ENCODE data around the gene ISX. TPM values are rescaled to one million over a fixed set of nuclear protein-coding genes. Genes with fewer than 3 reads are reported as not detected.

Gene ISX
- total and polyA plus RNA-seq, 10 of the 15 experiments (the other 5 are each of a cell fraction or from before 2014, with no cell fraction given): 0.05 to 0.66 (median 0.25) TPM

DNA sequence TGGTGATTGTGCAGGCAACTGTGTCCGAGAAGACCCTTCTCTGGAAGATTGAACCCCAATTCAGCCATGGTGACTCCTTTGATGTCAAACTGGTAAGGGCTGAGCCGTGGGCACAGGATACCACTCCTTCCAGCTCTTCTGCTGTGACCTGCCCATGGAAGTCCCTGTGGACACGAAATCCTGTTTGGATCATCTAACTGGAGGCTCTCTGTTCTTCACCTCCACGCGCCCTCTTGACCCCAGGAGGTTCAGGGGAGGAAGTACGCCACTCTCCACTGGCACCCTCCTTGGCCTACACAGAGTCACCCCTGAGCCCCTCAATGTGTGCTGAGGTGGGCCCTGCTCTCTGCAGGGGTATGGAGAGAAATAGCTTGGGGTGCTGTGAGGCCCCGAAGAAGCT, 810 bp downstream of the ISX start (continued):
- TF ChIP-seq ZNF217 (IDR thresholded peaks at IDR 0.05): no peak
- TF ChIP-seq, protein P1, sequence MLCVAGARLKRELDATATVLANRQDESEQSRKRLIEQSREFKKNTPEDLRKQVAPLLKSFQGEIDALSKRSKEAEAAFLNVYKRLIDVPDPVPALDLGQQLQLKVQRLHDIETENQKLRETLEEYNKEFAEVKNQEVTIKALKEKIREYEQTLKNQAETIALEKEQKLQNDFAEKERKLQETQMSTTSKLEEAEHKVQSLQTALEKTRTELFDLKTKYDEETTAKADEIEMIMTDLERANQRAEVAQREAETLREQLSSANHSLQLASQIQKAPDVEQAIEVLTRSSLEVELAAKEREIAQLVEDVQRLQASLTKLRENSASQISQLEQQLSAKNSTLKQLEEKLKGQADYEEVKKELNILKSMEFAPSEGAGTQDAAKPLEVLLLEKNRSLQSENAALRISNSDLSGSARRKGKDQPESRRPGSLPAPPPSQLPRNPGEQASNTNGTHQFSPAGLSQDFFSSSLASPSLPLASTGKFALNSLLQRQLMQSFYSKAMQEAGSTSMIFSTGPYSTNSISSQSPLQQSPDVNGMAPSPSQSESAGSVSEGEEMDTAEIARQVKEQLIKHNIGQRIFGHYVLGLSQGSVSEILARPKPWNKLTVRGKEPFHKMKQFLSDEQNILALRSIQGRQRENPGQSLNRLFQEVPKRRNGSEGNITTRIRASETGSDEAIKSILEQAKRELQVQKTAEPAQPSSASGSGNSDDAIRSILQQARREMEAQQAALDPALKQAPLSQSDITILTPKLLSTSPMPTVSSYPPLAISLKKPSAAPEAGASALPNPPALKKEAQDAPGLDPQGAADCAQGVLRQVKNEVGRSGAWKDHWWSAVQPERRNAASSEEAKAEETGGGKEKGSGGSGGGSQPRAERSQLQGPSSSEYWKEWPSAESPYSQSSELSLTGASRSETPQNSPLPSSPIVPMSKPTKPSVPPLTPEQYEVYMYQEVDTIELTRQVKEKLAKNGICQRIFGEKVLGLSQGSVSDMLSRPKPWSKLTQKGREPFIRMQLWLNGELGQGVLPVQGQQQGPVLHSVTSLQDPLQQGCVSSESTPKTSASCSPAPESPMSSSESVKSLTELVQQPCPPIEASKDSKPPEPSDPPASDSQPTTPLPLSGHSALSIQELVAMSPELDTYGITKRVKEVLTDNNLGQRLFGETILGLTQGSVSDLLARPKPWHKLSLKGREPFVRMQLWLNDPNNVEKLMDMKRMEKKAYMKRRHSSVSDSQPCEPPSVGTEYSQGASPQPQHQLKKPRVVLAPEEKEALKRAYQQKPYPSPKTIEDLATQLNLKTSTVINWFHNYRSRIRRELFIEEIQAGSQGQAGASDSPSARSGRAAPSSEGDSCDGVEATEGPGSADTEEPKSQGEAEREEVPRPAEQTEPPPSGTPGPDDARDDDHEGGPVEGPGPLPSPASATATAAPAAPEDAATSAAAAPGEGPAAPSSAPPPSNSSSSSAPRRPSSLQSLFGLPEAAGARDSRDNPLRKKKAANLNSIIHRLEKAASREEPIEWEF (IDR thresholded peaks at IDR 0.05; ENCODE audit: insufficient replicate concordance, low read depth, low read length): no peak
- TF ChIP-seq, protein P2, sequence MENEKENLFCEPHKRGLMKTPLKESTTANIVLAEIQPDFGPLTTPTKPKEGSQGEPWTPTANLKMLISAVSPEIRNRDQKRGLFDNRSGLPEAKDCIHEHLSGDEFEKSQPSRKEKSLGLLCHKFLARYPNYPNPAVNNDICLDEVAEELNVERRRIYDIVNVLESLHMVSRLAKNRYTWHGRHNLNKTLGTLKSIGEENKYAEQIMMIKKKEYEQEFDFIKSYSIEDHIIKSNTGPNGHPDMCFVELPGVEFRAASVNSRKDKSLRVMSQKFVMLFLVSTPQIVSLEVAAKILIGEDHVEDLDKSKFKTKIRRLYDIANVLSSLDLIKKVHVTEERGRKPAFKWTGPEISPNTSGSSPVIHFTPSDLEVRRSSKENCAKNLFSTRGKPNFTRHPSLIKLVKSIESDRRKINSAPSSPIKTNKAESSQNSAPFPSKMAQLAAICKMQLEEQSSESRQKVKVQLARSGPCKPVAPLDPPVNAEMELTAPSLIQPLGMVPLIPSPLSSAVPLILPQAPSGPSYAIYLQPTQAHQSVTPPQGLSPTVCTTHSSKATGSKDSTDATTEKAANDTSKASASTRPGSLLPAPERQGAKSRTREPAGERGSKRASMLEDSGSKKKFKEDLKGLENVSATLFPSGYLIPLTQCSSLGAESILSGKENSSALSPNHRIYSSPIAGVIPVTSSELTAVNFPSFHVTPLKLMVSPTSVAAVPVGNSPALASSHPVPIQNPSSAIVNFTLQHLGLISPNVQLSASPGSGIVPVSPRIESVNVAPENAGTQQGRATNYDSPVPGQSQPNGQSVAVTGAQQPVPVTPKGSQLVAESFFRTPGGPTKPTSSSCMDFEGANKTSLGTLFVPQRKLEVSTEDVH (IDR thresholded peaks at IDR 0.05; ENCODE audit: low read depth, partially characterized antibody): no peak

DNA sequence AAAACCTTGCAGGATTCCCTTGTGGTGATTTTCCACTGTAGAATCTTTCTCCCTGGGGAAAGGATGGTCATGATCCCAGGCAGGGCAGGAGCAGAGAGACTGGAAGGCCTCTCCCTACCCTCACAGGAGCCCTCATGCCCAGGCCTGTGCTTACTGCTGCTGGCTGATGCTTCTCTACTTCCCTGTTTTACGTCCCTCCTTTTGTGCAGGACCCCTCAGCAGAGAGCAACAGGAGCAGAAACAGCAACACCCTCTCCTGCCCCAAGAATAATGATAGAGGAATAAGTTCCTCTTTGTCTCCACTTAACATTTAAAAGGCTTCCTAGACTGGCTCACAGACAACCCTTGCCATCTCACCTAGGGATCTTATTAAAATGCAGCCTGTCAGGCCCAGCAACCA, 3.6 kb downstream of the ISX start:
- intact Hi-C loops (cut with micrococcal nuclease; ENCODE audit: unreplicated experiment) (no loop called here), in situ Hi-C loops (cut with MboI) (no loop called here)
- Histone ChIP-seq H3K27me3 (replicated peaks in 1 of 2; ENCODE audit: control insufficient read depth in 2 of 2, insufficient read depth in 2 of 2, low read length in 1 of 2) (no peaks in the 10 kb centered on the region), H3K79me2 (ENCODE audit: control insufficient read depth, insufficient read depth, low read length) (no peaks in the 10 kb centered on the region), H3K27ac (ENCODE audit: control insufficient read depth, insufficient read depth) (no peak overlapping the region), H2AFZ (ENCODE audit: control insufficient read depth, low read depth, low read length) (no peak overlapping the region), H3K4me2 (ENCODE audit: control insufficient read depth, insufficient read depth) (no peak overlapping the region), H3K9me3 (replicated peaks; ENCODE audit: control insufficient read depth, insufficient read depth, low read length) (no peaks in the 10 kb centered on the region; the same call in 2 of the 3 replicates), H3K9ac (ENCODE audit: control insufficient read depth, insufficient read depth, low read length) (no peak overlapping the region), H3K36me3 (ENCODE audit: control insufficient read depth in 2 of 2, insufficient read depth in 2 of 2, low read length in 1 of 2) (no peaks in the 10 kb centered on the region), H3K4me1 (ENCODE audit: control insufficient read depth, insufficient read depth, low read length) (peaks cover 22% of the 10 kb centered on the region), H3K4me3 (no peak overlapping the region), H4K20me1 (ENCODE audit: control insufficient read depth, insufficient read depth) (no peaks in the 10 kb centered on the region)
- POLR2A ChIA-PET: no interaction called here
- ATAC-seq: no peak
- CTCF ChIA-PET: no interaction called here
- SMC1A ChIA-PET (ENCODE audit: uncharacterized antibody, unreplicated experiment): no interaction called here
- WGBS (ENCODE audit: insufficient coverage, insufficient replicate concordance, low lambda C conversion rate, missing lambda C conversion rate): 100% methylated on average over 1 of the region's 1 CpG
- no TSS peak for BruUV-seq (replicated peaks)
- no peak for DNase-seq (ENCODE audit: low read depth, low spot score)
- FAIRE-seq: no peak
- RAD21 ChIA-PET (ENCODE audit: unreplicated experiment): no interaction called here
- TF ChIP-seq ZNF274 (IDR thresholded peaks at IDR 0.05; ENCODE audit: insufficient read depth, insufficient read length): no peak
- no peak for TF ChIP-seq NR2C2 (IDR thresholded peaks at IDR 0.05; ENCODE audit: borderline replicate concordance, control insufficient read depth, insufficient read length, low read depth)
- no peak for TF ChIP-seq DPF2 (IDR thresholded peaks at IDR 0.05)
- no peak for TF ChIP-seq MTA3 (IDR thresholded peaks at IDR 0.05; ENCODE audit: borderline replicate concordance, low read length)
- TF ChIP-seq, protein P3, sequence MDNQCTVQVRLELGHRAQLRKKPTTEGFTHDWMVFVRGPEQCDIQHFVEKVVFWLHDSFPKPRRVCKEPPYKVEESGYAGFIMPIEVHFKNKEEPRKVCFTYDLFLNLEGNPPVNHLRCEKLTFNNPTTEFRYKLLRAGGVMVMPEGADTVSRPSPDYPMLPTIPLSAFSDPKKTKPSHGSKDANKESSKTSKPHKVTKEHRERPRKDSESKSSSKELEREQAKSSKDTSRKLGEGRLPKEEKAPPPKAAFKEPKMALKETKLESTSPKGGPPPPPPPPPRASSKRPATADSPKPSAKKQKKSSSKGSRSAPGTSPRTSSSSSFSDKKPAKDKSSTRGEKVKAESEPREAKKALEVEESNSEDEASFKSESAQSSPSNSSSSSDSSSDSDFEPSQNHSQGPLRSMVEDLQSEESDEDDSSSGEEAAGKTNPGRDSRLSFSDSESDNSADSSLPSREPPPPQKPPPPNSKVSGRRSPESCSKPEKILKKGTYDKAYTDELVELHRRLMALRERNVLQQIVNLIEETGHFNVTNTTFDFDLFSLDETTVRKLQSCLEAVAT (IDR thresholded peaks at IDR 0.05): no peak
- no peak for TF ChIP-seq CHD1 (IDR thresholded peaks at IDR 0.05; ENCODE audit: low read depth, low read length)
- no peak for TF ChIP-seq BCL11A (IDR thresholded peaks at IDR 0.05; ENCODE audit: low read depth, low read length)
- TF ChIP-seq PML (IDR thresholded peaks at IDR 0.05; ENCODE audit: low read length): no peak
- TF ChIP-seq YY1 (IDR thresholded peaks at IDR 0.05; ENCODE audit: low read depth, low read length): no peak
- TF ChIP-seq NFYB (IDR thresholded peaks at IDR 0.05; ENCODE audit: insufficient read depth, low read depth, low read length): no peak
- TF ChIP-seq RCOR1 (conservative IDR thresholded peaks at IDR 0.05; ENCODE audit: low read depth, low read length): no peak
- no peak for TF ChIP-seq KLF5 (IDR thresholded peaks at IDR 0.05; ENCODE audit: partially characterized antibody)
- TF ChIP-seq FOXK2 (IDR thresholded peaks at IDR 0.05): no peak

Measured in GM12878 (cell line).